DND-41 (cell line): ENCODE measurements around the gene DYNLT5.
"Not testable (repeated sequence)": the region's sequence is repeated elsewhere in the genome, so short reads cannot be mapped to it uniquely, and the experiment has no call there.

Experiments
- ATAC-seq: fragments of 200-7000 bp; cut with Tn5 transposase; 3 replicates; pipeline ENCODE4 v1.9.1; 2021; ENCODE audit warnings: low read depth; ENCODE audit not compliant: insufficient read depth
- DNase-seq: peaks from one replicate; pipeline ENCODE4 v3.0.0-alpha.2; 2020
- H2AFZ ChIP-seq: 2 replicates; pipeline ENCODE4 v1.6.0; 2012; ENCODE audit warnings: low read depth, low read length
- H3K27ac ChIP-seq: 2 replicates; pipeline ENCODE4 v1.5.1; 2012; ENCODE audit warnings: low read length, inconsistent platforms
- H3K27me3 ChIP-seq: fragments of 200-600 bp; sonication (generic); 2 replicates; pipeline ENCODE4 v1.6.0; 2012; ENCODE audit warnings: low read length, mild to moderate bottlenecking, inconsistent platforms; ENCODE audit not compliant: insufficient read depth, poor library complexity
- H3K36me3 ChIP-seq: 2 replicates; pipeline ENCODE4 v1.5.1; 2012; ENCODE audit warnings: low read length, inconsistent platforms; ENCODE audit not compliant: insufficient read depth
- H3K4me1 ChIP-seq: 2 replicates; pipeline ENCODE4 v1.5.1; 2012; ENCODE audit warnings: mild to moderate bottlenecking, low read length; ENCODE audit not compliant: insufficient read depth
- H3K4me2 ChIP-seq: 2 replicates; pipeline ENCODE4 v1.6.0; 2012; ENCODE audit warnings: mild to moderate bottlenecking, moderate library complexity, low read length, inconsistent platforms; ENCODE audit not compliant: insufficient read depth
- H3K4me3 ChIP-seq, 2 experiments: fragments of 200-600 bp in 1 of 2; shearing (Covaris generic) in 1 of 2; 2 replicates each; pipeline ENCODE4 v1.5.1; 2012 to 2016; ENCODE audit warnings: inconsistent platforms in 2 of 2, low read length in 2 of 2, mild to moderate bottlenecking in 2 of 2, low read depth in 1 of 2, moderate library complexity in 1 of 2
- H3K79me2 ChIP-seq: 2 replicates; pipeline ENCODE4 v1.6.0; 2012; ENCODE audit warnings: low read length, inconsistent platforms; ENCODE audit not compliant: insufficient read depth
- H3K9ac ChIP-seq: 2 replicates; pipeline ENCODE4 v1.6.0; 2012; ENCODE audit warnings: low read depth, mild to moderate bottlenecking, inconsistent platforms, low read length, moderate library complexity
- H3K9me3 ChIP-seq: 2 replicates; pipeline ENCODE4 v1.5.1; 2012; ENCODE audit warnings: low read length, moderate library complexity, mild to moderate bottlenecking, inconsistent platforms; ENCODE audit not compliant: insufficient read depth, severe bottlenecking
- H4K20me1 ChIP-seq: 2 replicates; pipeline ENCODE4 v1.6.0; 2012; ENCODE audit warnings: low read length; ENCODE audit not compliant: insufficient read depth
- EZH2 ChIP-seq: IDR thresholded peaks from 3 replicates; pipeline ENCODE4 v1.6.1; 2012; ENCODE audit warnings: borderline replicate concordance, low read depth, mild to moderate bottlenecking, moderate library complexity, low read length, inconsistent platforms; ENCODE audit not compliant: severe bottlenecking
- TF ChIP-seq, protein P1 (sequence below): IDR thresholded peaks from 2 replicates; pipeline ENCODE4 v1.5.1; 2012; ENCODE audit warnings: borderline replicate concordance, low read length, moderate library complexity, mild to moderate bottlenecking; ENCODE audit not compliant: poor library complexity, severe bottlenecking; ENCODE audit errors: extremely low read depth

The DYNLT5 gene

DNA sequence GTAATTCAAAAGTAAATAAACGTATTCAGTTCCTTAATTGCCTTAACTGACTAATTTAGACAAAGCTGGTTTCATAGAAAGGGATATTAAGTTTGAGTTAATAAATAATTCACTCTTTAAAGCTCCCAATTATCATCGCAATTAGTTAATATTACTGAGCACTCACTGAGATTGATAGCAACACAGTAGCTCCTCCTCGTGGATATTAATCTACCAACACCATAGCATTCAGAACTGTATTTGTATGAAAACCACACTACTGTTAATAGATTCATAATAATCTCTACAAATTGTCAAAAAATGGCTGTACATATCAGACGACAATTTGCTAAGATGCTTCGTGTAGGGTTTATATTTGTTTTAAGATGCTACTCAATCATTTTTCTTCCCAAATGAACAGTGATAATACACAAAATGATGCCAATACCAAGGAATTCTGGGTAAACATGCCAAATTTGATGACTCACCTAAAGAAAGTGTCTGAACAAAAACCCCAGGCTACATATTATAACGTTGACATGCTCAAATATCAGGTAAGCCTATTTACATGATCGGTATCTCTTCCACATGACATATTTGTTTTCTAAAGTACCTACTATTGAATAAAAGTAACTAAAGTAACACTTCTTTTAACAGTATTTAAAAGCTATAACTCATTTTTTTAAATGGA, 18.8 kb upstream of the DYNLT5 start:
- no peaks in the 10 kb centered on the region for H4K20me1 ChIP-seq
- ATAC-seq (no peak), DNase-seq (no peak)
- H3K9ac ChIP-seq: peak overlapping the region; percentile 40
- H3K27me3 ChIP-seq: no peaks in the 10 kb centered on the region
- H3K4me3 ChIP-seq: no peak overlapping the region
- no peaks in the 10 kb centered on the region for H3K36me3 ChIP-seq
- no peaks in the 10 kb centered on the region for H3K9me3 ChIP-seq
- TF ChIP-seq, protein P1, sequence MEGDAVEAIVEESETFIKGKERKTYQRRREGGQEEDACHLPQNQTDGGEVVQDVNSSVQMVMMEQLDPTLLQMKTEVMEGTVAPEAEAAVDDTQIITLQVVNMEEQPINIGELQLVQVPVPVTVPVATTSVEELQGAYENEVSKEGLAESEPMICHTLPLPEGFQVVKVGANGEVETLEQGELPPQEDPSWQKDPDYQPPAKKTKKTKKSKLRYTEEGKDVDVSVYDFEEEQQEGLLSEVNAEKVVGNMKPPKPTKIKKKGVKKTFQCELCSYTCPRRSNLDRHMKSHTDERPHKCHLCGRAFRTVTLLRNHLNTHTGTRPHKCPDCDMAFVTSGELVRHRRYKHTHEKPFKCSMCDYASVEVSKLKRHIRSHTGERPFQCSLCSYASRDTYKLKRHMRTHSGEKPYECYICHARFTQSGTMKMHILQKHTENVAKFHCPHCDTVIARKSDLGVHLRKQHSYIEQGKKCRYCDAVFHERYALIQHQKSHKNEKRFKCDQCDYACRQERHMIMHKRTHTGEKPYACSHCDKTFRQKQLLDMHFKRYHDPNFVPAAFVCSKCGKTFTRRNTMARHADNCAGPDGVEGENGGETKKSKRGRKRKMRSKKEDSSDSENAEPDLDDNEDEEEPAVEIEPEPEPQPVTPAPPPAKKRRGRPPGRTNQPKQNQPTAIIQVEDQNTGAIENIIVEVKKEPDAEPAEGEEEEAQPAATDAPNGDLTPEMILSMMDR: no peak
- TF ChIP-seq EZH2: no peak
- peaks cover 53% of the 10 kb centered on the region for H3K4me1 ChIP-seq
- H3K79me2 ChIP-seq: no peaks in the 10 kb centered on the region
- H3K27ac ChIP-seq: peak overlapping the region; percentile 84
- H2AFZ ChIP-seq: peak overlapping the region; percentile 56
- peak overlapping the region; percentile 36; the same call in 1 of the 2 replicates for H3K4me2 ChIP-seq

DNA sequence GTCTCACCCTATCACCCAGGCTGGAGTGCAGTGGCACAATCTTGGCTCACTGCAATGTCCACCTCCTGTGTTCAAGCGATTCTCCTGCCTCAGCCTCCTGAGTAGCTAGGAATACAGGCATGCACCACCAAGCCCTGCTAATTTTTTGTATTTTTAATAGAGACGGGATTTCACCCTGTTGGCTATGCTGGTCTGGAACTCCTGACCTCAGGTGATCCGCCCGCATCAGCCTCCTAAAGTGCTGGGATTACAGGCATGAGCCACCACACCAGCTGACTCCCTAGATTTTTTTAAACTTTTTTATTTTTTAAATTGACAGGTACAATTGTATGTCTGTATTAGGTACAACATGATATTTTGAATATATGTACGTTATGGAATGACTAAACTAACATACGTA, 17.7 kb upstream of the DYNLT5 start:
- H3K4me1 ChIP-seq: peaks cover 48% of the 10 kb centered on the region
- not testable (repeated sequence) for H2AFZ ChIP-seq, H3K9me3 ChIP-seq, H3K4me2 ChIP-seq, H3K4me3 ChIP-seq, H3K79me2 ChIP-seq, H4K20me1 ChIP-seq, H3K27me3 ChIP-seq, H3K27ac ChIP-seq, H3K9ac ChIP-seq, H3K36me3 ChIP-seq, DNase-seq, ATAC-seq

DNA sequence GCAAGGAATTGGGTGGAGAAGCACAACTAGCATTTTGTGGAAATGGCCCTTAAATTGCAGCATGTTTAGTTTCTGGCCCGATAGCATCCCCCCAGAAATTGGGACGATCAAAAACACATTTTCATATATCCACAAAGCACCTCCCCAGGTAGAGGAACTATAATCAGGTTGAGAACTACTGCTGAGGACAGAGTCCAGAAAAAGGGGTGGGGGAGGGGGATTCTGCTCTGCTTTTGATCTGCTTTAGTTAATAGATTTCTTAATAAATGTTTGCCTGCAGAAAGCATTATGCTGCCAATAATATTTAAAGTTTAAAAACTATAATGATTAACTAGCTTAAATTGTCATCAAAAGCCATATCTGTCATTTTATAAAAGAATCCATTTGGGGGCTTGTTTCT, 14.4 kb upstream of the DYNLT5 start:
- TF ChIP-seq, protein P1: no peak
- TF ChIP-seq EZH2: no peak
- ATAC-seq (no peak), DNase-seq (no peak)
- no peaks in the 10 kb centered on the region for H3K9me3 ChIP-seq
- no peaks in the 10 kb centered on the region for H4K20me1 ChIP-seq
- no peak overlapping the region for H3K4me2 ChIP-seq
- 0 out of 2 replicates have a peak overlapping the region, but pooled peaks have one; percentile 28 for H2AFZ ChIP-seq
- peaks cover 19% of the 10 kb centered on the region for H3K4me1 ChIP-seq
- no peak overlapping the region for H3K4me3 ChIP-seq
- H3K36me3 ChIP-seq: no peaks in the 10 kb centered on the region
- H3K79me2 ChIP-seq: no peaks in the 10 kb centered on the region
- H3K27ac ChIP-seq: no peak overlapping the region
- no peak overlapping the region for H3K9ac ChIP-seq
- no peaks in the 10 kb centered on the region for H3K27me3 ChIP-seq

DNA sequence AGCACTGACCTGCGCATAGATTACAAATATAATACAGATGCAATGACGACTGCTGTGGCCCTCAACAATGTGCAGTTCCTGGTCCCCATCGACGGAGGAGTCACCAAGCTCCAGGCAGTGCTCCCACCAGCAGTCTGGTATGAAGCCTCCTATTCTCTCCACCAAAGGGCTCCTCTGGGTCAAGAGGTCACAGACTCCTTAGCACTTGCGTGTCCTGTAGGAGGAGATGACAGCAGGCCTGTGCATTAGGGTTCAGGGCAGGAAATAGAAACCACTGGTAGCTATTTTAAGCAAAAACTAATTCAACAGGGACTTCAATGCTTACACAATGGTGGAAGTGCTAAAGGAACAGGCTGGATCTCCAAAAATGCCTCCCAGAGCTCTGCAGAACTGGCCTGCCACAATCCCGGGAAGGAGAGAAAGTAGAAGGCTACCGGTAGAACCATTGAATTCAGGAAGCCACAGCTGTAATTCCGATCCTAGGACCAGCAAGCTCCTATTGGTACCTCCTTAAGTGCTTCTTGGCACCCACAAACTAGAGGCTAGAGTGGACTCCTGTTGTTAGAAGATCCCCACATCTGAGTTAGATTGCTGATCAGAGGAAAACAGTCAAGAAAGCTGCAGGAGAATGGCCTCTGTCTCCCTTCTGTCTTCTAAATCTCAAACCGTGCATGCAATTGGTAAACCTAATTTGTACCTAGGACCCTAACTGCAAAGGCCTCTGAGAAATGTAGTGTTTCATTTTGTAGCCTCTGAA, 12.7 kb upstream of the DYNLT5 start:
- Histone ChIP-seq H3K27me3 (no peaks in the 10 kb centered on the region), H3K79me2 (no peaks in the 10 kb centered on the region), H3K36me3 (no peaks in the 10 kb centered on the region), H4K20me1 (no peaks in the 10 kb centered on the region), H2AFZ (peak overlapping the region; percentile 35; the same call in 1 of the 2 replicates), H3K9me3 (no peaks in the 10 kb centered on the region), H3K4me3 (no peak overlapping the region), H3K27ac (0 out of 2 replicates have a peak overlapping the region, but pooled peaks have one; percentile 23), H3K4me2 (no peak overlapping the region), H3K4me1 (peaks cover 9% of the 10 kb centered on the region), H3K9ac (no peak overlapping the region)
- TF ChIP-seq, protein P1: no peak
- TF ChIP-seq EZH2: no peak
- DNase-seq (no peak), ATAC-seq (no peak)
